ENCODE data around the gene CHCHD6. TPM values are rescaled to one million over a fixed set of nuclear protein-coding genes. Genes with fewer than 3 reads are reported as not detected.

Gene CHCHD6
- 10 to 100 TPM; 12.7 to 13.1 TPM for total RNA-seq

- Mint-ChIP-seq H3K36me3 (peaks cover 8% of the 10 kb centered on the region), H3K4me1 (ENCODE audit: low read depth) (peaks cover 21% of the 10 kb centered on the region), H3K27ac (peak within 1 kb of the TSS; percentile 72), H3K4me3 (peak within 1 kb of the TSS; percentile 97), H3K27me3 (peaks cover 22% of the 10 kb centered on the region), H3K9me3 (no peaks in the 10 kb centered on the region)
- peak; percentile 96 for DNase-seq
- ChIA-PET POLR2A (interaction anchor here (2.8 kb wide), 1 partner anchor 278 kb away, joined by 9 read pairs; the partner anchor contains the start of gene PLXNA1), CTCF (interaction anchor here (1.0 to 1.5 kb wide), 5 partner anchors 24 to 181 kb away, joined by 3 to 4 read pairs (median 3); partner anchors contain the start of gene TXNRD3)
- intact Hi-C loops (cut with micrococcal nuclease) = loop anchor here (2.0 to 10.0 kb wide), 3 partner anchors 211 to 279 kb away; partner anchors contain the start of genes PLXNA1 and ZXDC
Observed at GRCh38 chr3:126703512-126704493, at the start of gene CHCHD6. TSS of gene CHCHD6 (plus strand) at chr3:126704240. CDS start at chr3:126704313, 73 bp downstream.

GRCh38 chr3:126654571-126655383 is 49.3 kb upstream of the CHCHD6 start, which contains the start of gene TXNRD3:
TSS of gene TXNRD3 (minus strand) at chr3:126655124.
- H3K4me3 Mint-ChIP-seq = peak within 1 kb of the TSS; percentile 70
- peaks cover 6% of the 10 kb centered on the region for H3K4me1 Mint-ChIP-seq (ENCODE audit: low read depth)
- peak; percentile 80 for DNase-seq
- CTCF ChIA-PET = interaction anchor here (0.9 kb wide), 1 partner anchor 48 kb away, joined by 3 read pairs; no protein-coding TSS in a partner anchor
- no peak within 1 kb of the TSS for H3K27ac Mint-ChIP-seq
- H3K27me3 Mint-ChIP-seq = peaks cover 22% of the 10 kb centered on the region
- intact Hi-C loops (cut with micrococcal nuclease) = no loop called here
- H3K9me3 Mint-ChIP-seq = no peaks in the 10 kb centered on the region
- no peaks in the 10 kb centered on the region for H3K36me3 Mint-ChIP-seq
- POLR2A ChIA-PET = interaction anchor here (0.5 kb wide), 1 partner anchor 14 kb away, joined by 3 read pairs; no protein-coding TSS in a partner anchor

GRCh38 chr3:126655887-126656286 is 48.2 kb upstream of the CHCHD6 start:
- CTCF ChIA-PET = no interaction called here
- POLR2A ChIA-PET = no interaction called here
- H3K4me3 Mint-ChIP-seq = no peak overlapping the region
- DNase-seq = no peak
- H3K36me3 Mint-ChIP-seq = no peaks in the 10 kb centered on the region
- intact Hi-C loops (cut with micrococcal nuclease) = no loop called here
- peaks cover 6% of the 10 kb centered on the region for H3K4me1 Mint-ChIP-seq (ENCODE audit: low read depth)
- H3K9me3 Mint-ChIP-seq = no peaks in the 10 kb centered on the region
- peaks cover 18% of the 10 kb centered on the region for H3K27me3 Mint-ChIP-seq
- no peak overlapping the region for H3K27ac Mint-ChIP-seq

- no peak for DNase-seq
- intact Hi-C loops (cut with micrococcal nuclease) = no loop called here
- Mint-ChIP-seq H3K27ac (no peak overlapping the region), H3K4me1 (ENCODE audit: low read depth) (peaks cover 6% of the 10 kb centered on the region), H3K9me3 (no peaks in the 10 kb centered on the region), H3K4me3 (no peak overlapping the region), H3K36me3 (no peaks in the 10 kb centered on the region), H3K27me3 (peaks cover 20% of the 10 kb centered on the region)
- POLR2A ChIA-PET = no interaction called here
- CTCF ChIA-PET = no interaction called here
Observed at GRCh38 chr3:126656371-126657134, 47.5 kb upstream of the CHCHD6 start.

- POLR2A ChIA-PET = no interaction called here
- CTCF ChIA-PET = no interaction called here
- H3K4me1 Mint-ChIP-seq (ENCODE audit: low read depth) = peaks cover 6% of the 10 kb centered on the region
- H3K27me3 Mint-ChIP-seq = peaks cover 21% of the 10 kb centered on the region
- no peak for DNase-seq
- intact Hi-C loops (cut with micrococcal nuclease) = no loop called here
- no peak overlapping the region for H3K27ac Mint-ChIP-seq
- H3K4me3 Mint-ChIP-seq = no peak overlapping the region
- no peaks in the 10 kb centered on the region for H3K36me3 Mint-ChIP-seq
- no peaks in the 10 kb centered on the region for H3K9me3 Mint-ChIP-seq
Observed at GRCh38 chr3:126657901-126658300, 46.1 kb upstream of the CHCHD6 start.

- no peak overlapping the region for H3K4me3 Mint-ChIP-seq
Observed at GRCh38 chr3:126658584-126658983, 45.5 kb upstream of the CHCHD6 start.

GRCh38 chr3:126659915-126660886 is 43.8 kb upstream of the CHCHD6 start:
- no peaks in the 10 kb centered on the region for H3K36me3 Mint-ChIP-seq
- H3K9me3 Mint-ChIP-seq = no peaks in the 10 kb centered on the region
- intact Hi-C loops (cut with micrococcal nuclease) = no loop called here
- ChIA-PET POLR2A (no interaction called here), CTCF (interaction anchor here (1.3 kb wide), 1 partner anchor 20 kb away, joined by 5 read pairs; no protein-coding TSS in a partner anchor)
- peaks cover 18% of the 10 kb centered on the region for H3K27me3 Mint-ChIP-seq
- H3K4me1 Mint-ChIP-seq (ENCODE audit: low read depth) = peaks cover under 1% of the 10 kb centered on the region
- H3K4me3 Mint-ChIP-seq = no peak overlapping the region
- H3K27ac Mint-ChIP-seq = no peak overlapping the region
- no peak for DNase-seq

More at GRCh38 chr3:126658584-126658983, 45.5 kb upstream of the CHCHD6 start:
- peaks cover 6% of the 10 kb centered on the region for H3K4me1 Mint-ChIP-seq (ENCODE audit: low read depth)
- CTCF ChIA-PET = interaction anchor here (0.6 to 1.3 kb wide), 2 partner anchors 21 to 136 kb away, joined by 3 to 5 read pairs; no protein-coding TSS in a partner anchor
- POLR2A ChIA-PET = no interaction called here
- H3K36me3 Mint-ChIP-seq = no peaks in the 10 kb centered on the region
- no peaks in the 10 kb centered on the region for H3K9me3 Mint-ChIP-seq
- intact Hi-C loops (cut with micrococcal nuclease) = no loop called here
- H3K27ac Mint-ChIP-seq = no peak overlapping the region
- peaks cover 22% of the 10 kb centered on the region for H3K27me3 Mint-ChIP-seq
- DNase-seq = no peak

- Mint-ChIP-seq H3K36me3 (no peaks in the 10 kb centered on the region), H3K4me1 (ENCODE audit: low read depth) (no peaks in the 10 kb centered on the region), H3K27me3 (peaks cover 17% of the 10 kb centered on the region), H3K27ac (no peak overlapping the region), H3K4me3 (no peak overlapping the region), H3K9me3 (no peaks in the 10 kb centered on the region)
- POLR2A ChIA-PET = no interaction called here
- DNase-seq = no peak
- CTCF ChIA-PET = interaction anchor here (1.6 kb wide), 1 partner anchor 18 kb away, joined by 4 read pairs; no protein-coding TSS in a partner anchor
- intact Hi-C loops (cut with micrococcal nuclease) = no loop called here
Observed at GRCh38 chr3:126661532-126662364, 42.3 kb upstream of the CHCHD6 start.

- Mint-ChIP-seq H3K4me3 (no peak overlapping the region), H3K27ac (no peak overlapping the region), H3K9me3 (no peaks in the 10 kb centered on the region), H3K27me3 (peaks cover 14% of the 10 kb centered on the region), H3K36me3 (no peaks in the 10 kb centered on the region), H3K4me1 (ENCODE audit: low read depth) (no peaks in the 10 kb centered on the region)
- ChIA-PET POLR2A (no interaction called here), CTCF (interaction anchor here (1.6 kb wide), 1 partner anchor 16 kb away, joined by 4 read pairs; no protein-coding TSS in a partner anchor)
- intact Hi-C loops (cut with micrococcal nuclease) = no loop called here
- no peak for DNase-seq
Observed at GRCh38 chr3:126663257-126663656, 40.8 kb upstream of the CHCHD6 start.

GRCh38 chr3:126663750-126664149 is 40.3 kb upstream of the CHCHD6 start:
- Mint-ChIP-seq H3K4me1 (ENCODE audit: low read depth) (no peaks in the 10 kb centered on the region), H3K36me3 (no peaks in the 10 kb centered on the region), H3K9me3 (no peaks in the 10 kb centered on the region), H3K4me3 (no peak overlapping the region), H3K27ac (no peak overlapping the region), H3K27me3 (peaks cover 14% of the 10 kb centered on the region)
- DNase-seq = no peak
- intact Hi-C loops (cut with micrococcal nuclease) = no loop called here
- CTCF ChIA-PET = no interaction called here
- POLR2A ChIA-PET = no interaction called here
